Measurements from ENCODE around the gene PLCG2. TPM values are rescaled to one million over a fixed set of nuclear protein-coding genes. Genes with fewer than 3 reads are reported as not detected.

Gene PLCG2
- total and polyA plus RNA-seq, 2 of the 8 experiments (the other 6 are each of a cell fraction or from before 2014, with no cell fraction given): 6.1 to 6.9 TPM

DNA sequence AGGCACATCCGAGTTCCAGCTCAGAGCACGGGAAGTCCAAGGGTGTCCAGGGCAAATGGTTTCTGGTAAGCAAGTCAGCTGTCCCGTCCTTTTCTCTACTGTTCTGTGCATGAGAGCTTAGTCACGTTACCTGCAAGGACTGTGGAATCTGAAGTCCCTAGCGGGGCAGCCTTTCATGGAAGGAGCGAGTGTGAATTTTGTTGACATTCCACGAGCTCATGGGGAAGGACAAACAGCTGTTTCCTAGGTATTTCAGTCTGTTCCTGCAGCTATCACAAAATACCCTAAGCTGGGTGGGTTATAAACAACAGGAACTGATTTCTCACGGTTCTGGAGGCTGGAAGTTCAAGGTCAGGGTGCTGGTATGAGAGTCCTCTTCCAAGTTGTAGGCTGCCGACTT, 122.9 kb downstream of the PLCG2 start:
- POLR2A ChIA-PET (ENCODE audit: partially characterized antibody): no interaction called here
- H3K36me3 ChIP-seq (ENCODE audit: control insufficient read depth in 2 of 4, insufficient read depth in 4 of 4, low read length in 3 of 4): no peaks in the 10 kb centered on the region
- H3K9me3 ChIP-seq (ENCODE audit: insufficient read depth in 2 of 2, low read depth in 1 of 2, low read length in 1 of 2): no peaks in the 10 kb centered on the region
- FAIRE-seq: no peak
- H3K4ac ChIP-seq (replicated peaks; ENCODE audit: insufficient read length, low read depth, low read length): no peak overlapping the region
- no peak overlapping the region for H3K14ac ChIP-seq (ENCODE audit: insufficient read length)
- H4K91ac ChIP-seq (replicated peaks; ENCODE audit: insufficient read length, low read length): no peak overlapping the region
- H3K23me2 ChIP-seq (ENCODE audit: low read depth, low read length): no peaks in the 10 kb centered on the region
- no peak overlapping the region for H3K23ac ChIP-seq (ENCODE audit: insufficient read length)
- H4K8ac ChIP-seq (ENCODE audit: extremely low read depth, insufficient read depth, low read length): no peak overlapping the region
- no peak overlapping the region for H2BK5ac ChIP-seq (ENCODE audit: low read depth, low read length)
- H2BK120ac ChIP-seq (replicated peaks; ENCODE audit: low read depth, low read length): no peak overlapping the region
- H3K27me3 ChIP-seq (replicated peaks in 1 of 4; ENCODE audit: control insufficient read depth in 3 of 4, extremely low read depth in 1 of 4, insufficient read depth in 3 of 4, low read length in 3 of 4): no peaks in the 10 kb centered on the region
- H3K56ac ChIP-seq (replicated peaks; ENCODE audit: insufficient read length, low read depth, low read length): no peak overlapping the region
- no peak overlapping the region for H2AFZ ChIP-seq (ENCODE audit: low read length)
- H3K27ac ChIP-seq (ENCODE audit: low read depth, low read length): no peak overlapping the region; the same call in 1 of the 2 replicates
- no peak overlapping the region for H3K4me3 ChIP-seq (ENCODE audit: extremely low read depth in 1 of 4, insufficient read depth in 2 of 4, low read depth in 3 of 4, low read length in 4 of 4)
- no peak overlapping the region for H4K5ac ChIP-seq (ENCODE audit: insufficient read length, low read depth, low read length)
- H3K79me2 ChIP-seq (ENCODE audit: control insufficient read depth in 1 of 2, insufficient read depth in 2 of 2, low read length in 2 of 2): no peaks in the 10 kb centered on the region
- H3K4me2 ChIP-seq (ENCODE audit: insufficient read depth in 1 of 2, low read depth in 2 of 2, low read length in 2 of 2): no peak overlapping the region
- no peak overlapping the region for H2BK12ac ChIP-seq (ENCODE audit: low read depth, low read length)
- no peak overlapping the region for H2BK20ac ChIP-seq (ENCODE audit: low read length)
- H3K4me1 ChIP-seq (replicated peaks in 1 of 4; ENCODE audit: control insufficient read depth in 3 of 4, insufficient read depth in 4 of 4, low read length in 3 of 4): no peaks in the 10 kb centered on the region
- no peak overlapping the region for H3K18ac ChIP-seq (ENCODE audit: extremely low read depth, low read length)
- 80% methylated on average over 9 of the region's 9 CpGs; no CpG with 5 or more reads in 1 of the 2 experiments for WGBS, 2 experiments (ENCODE audit: extremely low coverage in 1 of 2, insufficient coverage in 1 of 2, insufficient read length in 1 of 2, insufficient replicate concordance in 2 of 2, low coverage in 1 of 2, low lambda C conversion rate in 2 of 2, missing lambda C conversion rate in 1 of 2)
- H3K9ac ChIP-seq (replicated peaks in 1 of 4; ENCODE audit: extremely low read depth in 1 of 4, low read depth in 3 of 4, low read length in 3 of 4): no peak overlapping the region
- DNase-seq (ENCODE audit: low read depth in 1 of 2, low spot score in 2 of 2): no peak
- H3K79me1 ChIP-seq (ENCODE audit: low read depth, low read length): no peaks in the 10 kb centered on the region
- H4K20me1 ChIP-seq (replicated peaks in 1 of 2; ENCODE audit: control insufficient read depth in 1 of 2, insufficient read depth in 2 of 2, low read length in 2 of 2): no peaks in the 10 kb centered on the region
- H2BK15ac ChIP-seq (ENCODE audit: low read length): no peak overlapping the region
- H2AK5ac ChIP-seq (ENCODE audit: low read depth, low read length): no peak overlapping the region
- CTCF ChIA-PET (ENCODE audit: partially characterized antibody): interaction anchor here (0.8 to 13.3 kb wide), 7 partner anchors 11 to 130 kb away, joined by 3 to 138 read pairs (median 3); no protein-coding TSS in a partner anchor
- TF ChIP-seq HDAC6 (IDR thresholded peaks at IDR 0.05; ENCODE audit: low read depth, low read length) (no peak), MAFK (IDR thresholded peaks at IDR 0.05; ENCODE audit: low read depth, low read length) (no peak), JUND (IDR thresholded peaks at IDR 0.05; ENCODE audit: low read length) (no peak), BACH1 (IDR thresholded peaks at IDR 0.05; ENCODE audit: low read length) (no peak), CBX5 (IDR thresholded peaks at IDR 0.05; ENCODE audit: low read depth, low read length) (no peak), HDAC2 (IDR thresholded peaks at IDR 0.05; ENCODE audit: borderline replicate concordance in 1 of 2, low read depth in 2 of 2, low read length in 2 of 2) (no peak), BRCA1 (IDR thresholded peaks at IDR 0.05; ENCODE audit: low read depth, low read length) (no peak), GTF2F1 (IDR thresholded peaks at IDR 0.05; ENCODE audit: borderline replicate concordance, low read depth, low read length) (no peak), NANOG (IDR thresholded peaks at IDR 0.05; ENCODE audit: insufficient read depth, low read depth, low read length, poor library complexity, severe bottlenecking) (no peak), SAP30 (IDR thresholded peaks at IDR 0.05; ENCODE audit: insufficient read depth, insufficient replicate concordance, low read length) (no peak), CREB1 (IDR thresholded peaks at IDR 0.05) (no peak), CHD2 (IDR thresholded peaks at IDR 0.05; ENCODE audit: low read length) (no peak), NRF1 (IDR thresholded peaks at IDR 0.05; ENCODE audit: low read depth, low read length) (no peak)
